A549 (cell line): ENCODE measurements around the gene SHISA8. TPM values are rescaled to one million over a fixed set of nuclear protein-coding genes. Genes with fewer than 3 reads are reported as not detected.

Experiments
- ATAC-seq, 2 experiments: fragments of 200-7000 bp in 1 of 2; fragments of >200 bp in 1 of 2; cut with Nextera tagmentation in 1 of 2; cut with Tn5 transposase in 1 of 2; 3 replicates each; pipeline versions ENCODE4 v1.8.0 to v1.9.1; 2018 to 2020; ENCODE audit warnings: mild to moderate bottlenecking in 1 of 2, moderate library complexity in 1 of 2
- CTCF ChIA-PET: fragments of 300-600 bp; sonication (Branson Sonifier 250); formaldehyde crosslinking; extraction: SDS; loops from one replicate; lab custom pipeline; 2021; ENCODE audit warnings: antibody characterized with exemption, inconsistent platforms; lab: Yijun Ruan, JAX
- POLR2A ChIA-PET: fragments of 350-600 bp; formaldehyde crosslinking; extraction: SDS; loops from one replicate; lab custom pipeline; 2021; ENCODE audit warnings: antibody characterized with exemption, inconsistent platforms; lab: Yijun Ruan, JAX
- DNase-seq, 2 experiments: peaks; one replicate each; pipeline versions ENCODE4 v3.0.0 to v3.0.0-alpha.2; 2011 to 2016; ENCODE audit warnings: low read depth in 1 of 2, low spot score in 1 of 2
- FAIRE-seq: peaks from 2 replicates; lab custom pipeline; 2011; peaks lifted over from hg19 to GRCh38; lab: Jason Lieb, UNC
- H3K27ac ChIP-seq, 2 experiments: fragments of >200 bp; sonication (Bioruptor Twin); formaldehyde crosslinking; 3 replicates each; pipeline ENCODE4 v1.5.1; 2016 to 2017
- H3K4me1 ChIP-seq: fragments of >200 bp; sonication (Bioruptor Twin); formaldehyde crosslinking; 3 replicates; pipeline ENCODE4 v1.6.1; 2016
- H3K4me2 ChIP-seq: fragments of >200 bp; sonication (Bioruptor Twin); formaldehyde crosslinking; 3 replicates; pipeline ENCODE4 v1.6.1; 2016
- H3K4me3 ChIP-seq: fragments of >200 bp; sonication (Bioruptor Twin); formaldehyde crosslinking; 3 replicates; pipeline ENCODE4 v1.5.1; 2016
- H3K9me3 ChIP-seq: fragments of >200 bp; sonication (Bioruptor Twin); formaldehyde crosslinking; 3 replicates; pipeline ENCODE4 v1.6.1; 2016
- BCL3 ChIP-seq: fragments of >200 bp; sonication (Bioruptor Twin); formaldehyde crosslinking; IDR thresholded peaks from 3 replicates; pipeline ENCODE4 v1.6.1; 2016
- CBX2 ChIP-seq: fragments of 200-600 bp; sonication (generic); IDR thresholded peaks from 2 replicates; pipeline ENCODE4 v1.6.1; 2016; ENCODE audit warnings: low read depth, mild to moderate bottlenecking, borderline replicate concordance
- CHD2 ChIP-seq: fragments of 150-350 bp; IDR thresholded peaks from 2 replicates; pipeline ENCODE4 v1.6.1; 2014; ENCODE audit warnings: low read length; ENCODE audit not compliant: partially characterized antibody
- EHF ChIP-seq: fragments of 250-450 bp; sonication (Bioruptor Pico); IDR thresholded peaks from 2 replicates; pipeline ENCODE4 v1.5.0; 2020; ENCODE audit warnings: mild to moderate bottlenecking
- FOSL2 ChIP-seq, 2 experiments: fragments of 450-650 bp in 1 of 2; fragments of >200 bp in 1 of 2; sonication (Bioruptor Twin) in 1 of 2; formaldehyde crosslinking; IDR thresholded peaks; 2 replicates each; pipeline versions ENCODE4 v1.5.0 to v1.6.1; 2016 to 2020; ENCODE audit warnings: mild to moderate bottlenecking in 1 of 2, moderate library complexity in 1 of 2
- FOXS1 ChIP-seq: fragments of 250-450 bp; sonication (Bioruptor Pico); IDR thresholded peaks from 2 replicates; pipeline ENCODE4 v1.5.0; 2020; ENCODE audit warnings: mild to moderate bottlenecking, moderate library complexity
- GATA3 ChIP-seq: IDR thresholded peaks from 2 replicates; pipeline ENCODE4 v1.6.1; 2012; ENCODE audit warnings: borderline replicate concordance
- HDAC2 ChIP-seq: fragments of 200-600 bp; sonication (generic); IDR thresholded peaks from 2 replicates; pipeline ENCODE4 v1.6.1; 2016
- HOXB5 ChIP-seq: fragments of 250-450 bp; sonication (Bioruptor Pico); IDR thresholded peaks from 2 replicates; pipeline ENCODE4 v1.5.0; 2020; ENCODE audit warnings: mild to moderate bottlenecking, moderate library complexity
- MAFK ChIP-seq: fragments of 450-650 bp; IDR thresholded peaks from 2 replicates; pipeline ENCODE4 v1.6.1; 2014; ENCODE audit not compliant: partially characterized antibody
- MYC ChIP-seq: IDR thresholded peaks from 2 replicates; pipeline ENCODE4 v1.6.1; 2012; ENCODE audit warnings: mild to moderate bottlenecking, inconsistent platforms, low read length, improper control_type of control experiment, borderline replicate concordance
- NFE2L2 ChIP-seq: fragments of 150-350 bp; conservative IDR thresholded peaks from 2 replicates; pipeline ENCODE4 v1.6.1; 2014; ENCODE audit warnings: low read length
- PBX3 ChIP-seq: IDR thresholded peaks from 2 replicates; pipeline ENCODE4 v1.6.1; 2012
- PHF8 ChIP-seq: fragments of 200-600 bp; sonication (generic); IDR thresholded peaks from 2 replicates; pipeline ENCODE4 v1.6.1; 2016; ENCODE audit warnings: low read depth, mild to moderate bottlenecking, antibody characterized with exemption, moderate library complexity, borderline replicate concordance
- POLR2A ChIP-seq: IDR thresholded peaks from 2 replicates; pipeline ENCODE4 v1.6.1; 2012; ENCODE audit warnings: mild to moderate bottlenecking, low read length
- POLR2AphosphoS2 ChIP-seq: conservative IDR thresholded peaks from 2 replicates; pipeline ENCODE4 v1.6.1; 2012; ENCODE audit warnings: low read length, improper control_type of control experiment, inconsistent platforms
- RAD21 ChIP-seq, 2 experiments: fragments of >200 bp in 1 of 2; sonication (Bioruptor Twin) in 1 of 2; formaldehyde crosslinking in 1 of 2; IDR thresholded peaks in 1 of 2; conservative IDR thresholded peaks in 1 of 2; 2 replicates in 1 of 2; 3 replicates in 1 of 2; pipeline ENCODE4 v1.6.1; 2012 to 2018; ENCODE audit warnings: inconsistent platforms in 1 of 2
- RFX5 ChIP-seq: fragments of 450-650 bp; IDR thresholded peaks from 2 replicates; pipeline ENCODE4 v1.7.1; 2014; ENCODE audit warnings: antibody characterized with exemption, mild to moderate bottlenecking, moderate library complexity
- SMC3 ChIP-seq: fragments of >200 bp; sonication (Bioruptor Twin); formaldehyde crosslinking; IDR thresholded peaks from 3 replicates; pipeline ENCODE4 v1.6.1; 2018; ENCODE audit warnings: inconsistent platforms
- TFCP2L1 ChIP-seq: fragments of 250-450 bp; sonication (Bioruptor Pico); IDR thresholded peaks from 2 replicates; pipeline ENCODE4 v1.5.0; 2021; ENCODE audit warnings: mild to moderate bottlenecking
- TP53 ChIP-seq: fragments of 250-450 bp; sonication (Bioruptor Pico); IDR thresholded peaks from 2 replicates; pipeline ENCODE4 v1.5.0; 2021; ENCODE audit warnings: mild to moderate bottlenecking, moderate library complexity
- ZC3H11A ChIP-seq: fragments of 450-650 bp; IDR thresholded peaks from 2 replicates; pipeline ENCODE4 v1.6.1; 2014; ENCODE audit warnings: antibody characterized with exemption, mild to moderate bottlenecking
- ZNF302 ChIP-seq: fragments of 250-450 bp; sonication (Bioruptor Pico); IDR thresholded peaks from 2 replicates; pipeline ENCODE4 v1.9.0; 2021; ENCODE audit warnings: inconsistent platforms, mild to moderate bottlenecking, moderate library complexity
- WGBS: methylation state at CpG from one replicate; pipeline ENCODE4 v1.1.6; 2017; ENCODE audit errors: missing lambda C conversion rate; 5-methylcytosine and 5-hydroxymethylcytosine counted together
- polyA plus RNA-seq, 4 experiments: library from polyadenylated mRNA; depleted of rRNA in 3 of 4; stranded (reverse); fragments of >200 nt; fragmentation: RNase III in 1 of 4; extraction: RNeasy Plus Mini Kit Qiagen cat#74134 plus additional on column Dnase treatment in 1 of 4; gene quantifications; 2 replicates in 3 of 4; 3 replicates in 1 of 4; pipeline ENCODE4 v1.2.3, GENCODE V29; 2011 to 2017
- TF ChIP-seq, protein P1 (sequence below): fragments of 150-350 bp; IDR thresholded peaks from 2 replicates; pipeline ENCODE4 v1.6.1; 2014; ENCODE audit warnings: low read depth, mild to moderate bottlenecking, low read length
- TF ChIP-seq, protein P2 (sequence below): fragments of 450-650 bp; IDR thresholded peaks from 2 replicates; pipeline ENCODE4 v1.6.1; 2014; ENCODE audit warnings: antibody characterized with exemption
- TF ChIP-seq, protein P3 (sequence below): IDR thresholded peaks from 2 replicates; pipeline ENCODE4 v1.6.1; 2012
- TF ChIP-seq, protein P4 (sequence below): fragments of 200-600 bp; sonication (generic); IDR thresholded peaks from 2 replicates; pipeline ENCODE4 v1.6.1; 2016; ENCODE audit warnings: antibody characterized with exemption, mild to moderate bottlenecking, moderate library complexity

Gene SHISA8
- polyA plus RNA-seq, 2 of the 4 experiments (the other 2 are of a cell fraction): 0.15 TPM; not detected in 1

GRCh38 chr22:41899110-41899509, 15.8 kb downstream of the SHISA8 start (continued):
- TF ChIP-seq, protein P1, sequence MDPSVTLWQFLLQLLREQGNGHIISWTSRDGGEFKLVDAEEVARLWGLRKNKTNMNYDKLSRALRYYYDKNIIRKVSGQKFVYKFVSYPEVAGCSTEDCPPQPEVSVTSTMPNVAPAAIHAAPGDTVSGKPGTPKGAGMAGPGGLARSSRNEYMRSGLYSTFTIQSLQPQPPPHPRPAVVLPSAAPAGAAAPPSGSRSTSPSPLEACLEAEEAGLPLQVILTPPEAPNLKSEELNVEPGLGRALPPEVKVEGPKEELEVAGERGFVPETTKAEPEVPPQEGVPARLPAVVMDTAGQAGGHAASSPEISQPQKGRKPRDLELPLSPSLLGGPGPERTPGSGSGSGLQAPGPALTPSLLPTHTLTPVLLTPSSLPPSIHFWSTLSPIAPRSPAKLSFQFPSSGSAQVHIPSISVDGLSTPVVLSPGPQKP: no peak

GRCh38 chr22:41898645-41899044, 16.2 kb downstream of the SHISA8 start:
- Histone ChIP-seq H3K27ac (no peak overlapping the region), H3K9me3 (no peaks in the 10 kb centered on the region), H3K4me1 (no peaks in the 10 kb centered on the region), H3K4me2 (no peak overlapping the region), H3K4me3 (no peak overlapping the region)
- 92% methylated on average over 11 of the region's 11 CpGs for WGBS
- DNase-seq (no peak), ATAC-seq (no peak), FAIRE-seq (no peak)
- TF ChIP-seq HDAC2 (no peak), SMC3 (no peak), HOXB5 (CRISPR knock-in tag) (no peak), TFCP2L1 (no peak), GATA3 (no peak), PBX3 (no peak), CHD2 (no peak), CBX2 (no peak), POLR2AphosphoS2 (no peak), MAFK (no peak), TP53 (no peak), NFE2L2 (no peak), POLR2A (no peak), BCL3 (no peak), FOXS1 (CRISPR knock-in tag) (no peak), RFX5 (no peak)
- TF ChIP-seq, protein P2, sequence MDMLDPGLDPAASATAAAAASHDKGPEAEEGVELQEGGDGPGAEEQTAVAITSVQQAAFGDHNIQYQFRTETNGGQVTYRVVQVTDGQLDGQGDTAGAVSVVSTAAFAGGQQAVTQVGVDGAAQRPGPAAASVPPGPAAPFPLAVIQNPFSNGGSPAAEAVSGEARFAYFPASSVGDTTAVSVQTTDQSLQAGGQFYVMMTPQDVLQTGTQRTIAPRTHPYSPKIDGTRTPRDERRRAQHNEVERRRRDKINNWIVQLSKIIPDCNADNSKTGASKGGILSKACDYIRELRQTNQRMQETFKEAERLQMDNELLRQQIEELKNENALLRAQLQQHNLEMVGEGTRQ: no peak
- TF ChIP-seq, protein P3, sequence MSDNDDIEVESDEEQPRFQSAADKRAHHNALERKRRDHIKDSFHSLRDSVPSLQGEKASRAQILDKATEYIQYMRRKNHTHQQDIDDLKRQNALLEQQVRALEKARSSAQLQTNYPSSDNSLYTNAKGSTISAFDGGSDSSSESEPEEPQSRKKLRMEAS: no peak
- ChIA-PET CTCF (interaction anchor here (1.0 to 1.3 kb wide), 3 partner anchors 9 to 201 kb away, joined by 3 to 5 read pairs (median 3); no protein-coding TSS in a partner anchor), POLR2A (no interaction called here)

DNA sequence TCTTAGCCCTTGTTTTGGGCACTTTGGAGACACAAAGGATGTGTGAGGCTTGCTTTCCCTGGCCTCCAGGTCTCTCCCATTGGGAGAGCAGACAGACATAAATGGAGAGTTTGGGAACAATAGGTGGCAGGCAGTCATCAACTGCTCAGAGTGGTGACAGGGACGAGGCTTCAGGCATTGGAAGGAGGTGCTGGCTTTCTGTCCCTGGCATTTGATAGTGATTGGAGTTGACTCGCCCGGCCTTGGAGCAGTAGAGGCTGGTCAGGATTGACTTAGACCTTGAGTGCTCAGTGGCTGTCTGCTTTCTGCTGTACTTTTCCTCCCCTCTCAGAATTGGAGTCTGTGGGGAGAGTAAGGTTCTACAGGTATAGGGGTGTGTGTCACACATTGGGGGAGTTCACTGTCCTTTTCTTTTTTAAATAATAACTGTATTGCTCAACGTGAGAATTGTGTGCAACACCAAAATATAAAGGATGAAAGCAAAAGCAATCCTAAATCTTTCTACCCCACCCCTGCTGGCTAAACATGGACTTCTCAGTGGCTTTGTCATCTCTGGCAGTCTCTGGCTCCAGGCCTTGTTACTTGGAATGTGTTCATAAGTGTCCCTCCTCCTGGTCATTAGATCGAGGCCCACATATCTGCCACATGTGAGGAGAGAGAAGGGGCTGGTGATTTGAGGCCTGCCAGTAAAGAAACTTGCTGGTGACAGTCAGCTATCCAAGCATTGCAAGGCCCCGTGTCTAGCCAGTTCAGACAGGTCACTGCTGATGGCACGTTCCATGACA, 21.1 kb downstream of the SHISA8 start:
- WGBS: 89% methylated on average over 7 of the region's 7 CpGs
- Histone ChIP-seq H3K27ac (no peak overlapping the region), H3K4me3 (no peak overlapping the region), H3K9me3 (no peaks in the 10 kb centered on the region), H3K4me1 (no peaks in the 10 kb centered on the region), H3K4me2 (no peak overlapping the region)
- FAIRE-seq (no peak), ATAC-seq (no peak), DNase-seq (no peak)
- CTCF ChIA-PET: no interaction called here
- TF ChIP-seq ZC3H11A (no peak), PHF8 (no peak), HDAC2 (no peak), PBX3 (no peak), RAD21 (conservative IDR thresholded peaks at IDR 0.05 in 1 of 2, IDR thresholded peaks at IDR 0.05 in 1 of 2) (no peak), FOSL2 (IDR thresholded peaks at IDR 0.05) (no peak), FOSL2 (CRISPR knock-in tag; IDR thresholded peaks at IDR 0.05) (no peak), ZNF302 (CRISPR knock-in tag) (no peak), MYC (no peak), EHF (CRISPR knock-in tag) (no peak)
- TF ChIP-seq, protein P4, sequence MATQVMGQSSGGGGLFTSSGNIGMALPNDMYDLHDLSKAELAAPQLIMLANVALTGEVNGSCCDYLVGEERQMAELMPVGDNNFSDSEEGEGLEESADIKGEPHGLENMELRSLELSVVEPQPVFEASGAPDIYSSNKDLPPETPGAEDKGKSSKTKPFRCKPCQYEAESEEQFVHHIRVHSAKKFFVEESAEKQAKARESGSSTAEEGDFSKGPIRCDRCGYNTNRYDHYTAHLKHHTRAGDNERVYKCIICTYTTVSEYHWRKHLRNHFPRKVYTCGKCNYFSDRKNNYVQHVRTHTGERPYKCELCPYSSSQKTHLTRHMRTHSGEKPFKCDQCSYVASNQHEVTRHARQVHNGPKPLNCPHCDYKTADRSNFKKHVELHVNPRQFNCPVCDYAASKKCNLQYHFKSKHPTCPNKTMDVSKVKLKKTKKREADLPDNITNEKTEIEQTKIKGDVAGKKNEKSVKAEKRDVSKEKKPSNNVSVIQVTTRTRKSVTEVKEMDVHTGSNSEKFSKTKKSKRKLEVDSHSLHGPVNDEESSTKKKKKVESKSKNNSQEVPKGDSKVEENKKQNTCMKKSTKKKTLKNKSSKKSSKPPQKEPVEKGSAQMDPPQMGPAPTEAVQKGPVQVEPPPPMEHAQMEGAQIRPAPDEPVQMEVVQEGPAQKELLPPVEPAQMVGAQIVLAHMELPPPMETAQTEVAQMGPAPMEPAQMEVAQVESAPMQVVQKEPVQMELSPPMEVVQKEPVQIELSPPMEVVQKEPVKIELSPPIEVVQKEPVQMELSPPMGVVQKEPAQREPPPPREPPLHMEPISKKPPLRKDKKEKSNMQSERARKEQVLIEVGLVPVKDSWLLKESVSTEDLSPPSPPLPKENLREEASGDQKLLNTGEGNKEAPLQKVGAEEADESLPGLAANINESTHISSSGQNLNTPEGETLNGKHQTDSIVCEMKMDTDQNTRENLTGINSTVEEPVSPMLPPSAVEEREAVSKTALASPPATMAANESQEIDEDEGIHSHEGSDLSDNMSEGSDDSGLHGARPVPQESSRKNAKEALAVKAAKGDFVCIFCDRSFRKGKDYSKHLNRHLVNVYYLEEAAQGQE: no peak
- POLR2A ChIA-PET: no interaction called here
